HG03460 (cell line): Measurements from ENCODE around the gene USP28.
"Not testable (repeated sequence)": the region's sequence is repeated elsewhere in the genome, so short reads cannot be mapped to it uniquely, and the experiment has no call there.

Experiments used
- ATAC-seq: cut with Tn5 transposase; IDR thresholded peaks from one replicate; pipeline ENCODE4 v1.9.1; 2021; ENCODE audit not compliant: unreplicated experiment

Gene USP28

GRCh38 chr11:113840932-113841664 lies 34.3 kb downstream of the USP28 start:
- no peak for ATAC-seq

GRCh38 chr11:113839842-113840241 lies 35.5 kb downstream of the USP28 start:
- ATAC-seq, result peak; percentile 88

- ATAC-seq, result no peak
These were observed 37.4 kb downstream of the USP28 start for GRCh38 chr11:113838005-113838404.

- no peak for ATAC-seq
These were observed 40.1 kb downstream of the USP28 start for GRCh38 chr11:113835306-113835705.

GRCh38 chr11:113833151-113833550 lies 42.2 kb downstream of the USP28 start:
- ATAC-seq, result no peak

GRCh38 chr11:113831314-113831713 lies 44.1 kb downstream of the USP28 start:
- ATAC-seq, result peak; percentile 94

- no peak for ATAC-seq
These were observed 45.6 kb downstream of the USP28 start for GRCh38 chr11:113829751-113830150.

- ATAC-seq, result no peak
These were observed 47.2 kb downstream of the USP28 start for GRCh38 chr11:113828191-113828590.

- no peak for ATAC-seq
These were observed 47.9 kb downstream of the USP28 start for GRCh38 chr11:113827477-113827876.

- no peak for ATAC-seq
These were observed 56.9 kb downstream of the USP28 start for GRCh38 chr11:113818426-113818825.

- no peak for ATAC-seq
These were observed 57.7 kb downstream of the USP28 start for GRCh38 chr11:113817626-113818025.

- ATAC-seq, result no peak
These were observed 58.2 kb downstream of the USP28 start for GRCh38 chr11:113817162-113817561.

- no peak for ATAC-seq
These were observed 61.2 kb downstream of the USP28 start for GRCh38 chr11:113814181-113814580.

- ATAC-seq, result no peak
These were observed 66.4 kb downstream of the USP28 start for GRCh38 chr11:113808931-113809330.

- no peak for ATAC-seq
These were observed 69.0 kb downstream of the USP28 start for GRCh38 chr11:113806406-113806805.

- ATAC-seq, result no peak
These were observed 69.7 kb downstream of the USP28 start for GRCh38 chr11:113805640-113806039.

- no peak for ATAC-seq
These were observed 72.8 kb downstream of the USP28 start for GRCh38 chr11:113802621-113803020.

GRCh38 chr11:113796663-113797259 lies 78.6 kb downstream of the USP28 start:
- no peak for ATAC-seq

- ATAC-seq, result no peak
These were observed 85.6 kb downstream of the USP28 start for GRCh38 chr11:113789675-113790320.

- ATAC-seq, result not testable (repeated sequence)
These were observed 86.4 kb downstream of the USP28 start for GRCh38 chr11:113789016-113789415.

GRCh38 chr11:113782134-113782533 lies 93.2 kb downstream of the USP28 start:
- ATAC-seq, result no peak

- ATAC-seq, result no peak
These were observed 93.7 kb downstream of the USP28 start for GRCh38 chr11:113781682-113782081.
